Stimulated activated CD8-positive, alpha-beta memory T cell treated with anti-CD3 and anti-CD28 coated beads, Interleukin-12 subunit alpha, Interleukin-12 subunit beta, amount 100 ng/mL, for 4 hours (primary cell): ENCODE results near the gene FNDC4.
A peak's percentile ranks its signal among the peaks of the same experiment; 100 is the strongest.

Source experiments
- DNase-seq: peaks from one replicate; pipeline ENCODE4 v3.0.0-alpha.2; 2020; ENCODE audit warnings: low read depth

Gene FNDC4

GRCh38 chr2:27493948-27494283, 1.1 kb downstream of the FNDC4 start:
- DNase-seq = no peak

- no peak for DNase-seq
Observed at GRCh38 chr2:27492557-27492956, 2.4 kb downstream of the FNDC4 start.

GRCh38 chr2:27489498-27490397, 5.3 kb downstream of the FNDC4 start, which contains the start of gene IFT172:
Gene IFT172 (minus strand): TSS chr2:27489743. CDS start chr2:27489653, 90 bp downstream.
- peak; percentile 96 for DNase-seq

DNA sequence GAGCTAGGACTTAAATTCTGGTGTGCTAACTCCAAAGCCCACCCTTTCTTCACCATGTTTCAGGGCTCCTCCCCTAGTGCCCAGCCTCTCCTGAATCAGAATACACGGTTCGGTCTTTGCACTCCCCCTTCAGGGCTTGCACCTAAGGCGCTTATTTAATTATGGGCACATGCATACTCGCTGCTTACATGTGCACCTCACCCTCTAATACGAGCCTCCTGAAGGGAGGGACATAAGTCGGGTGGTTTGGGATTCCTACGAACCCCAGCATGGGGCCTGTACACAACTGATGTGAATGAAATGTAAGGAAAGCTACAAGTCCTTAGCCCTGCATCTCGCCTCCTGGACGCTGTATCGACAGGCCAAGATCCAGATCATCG, 5.9 kb downstream of the FNDC4 start:
- no peak for DNase-seq

DNA sequence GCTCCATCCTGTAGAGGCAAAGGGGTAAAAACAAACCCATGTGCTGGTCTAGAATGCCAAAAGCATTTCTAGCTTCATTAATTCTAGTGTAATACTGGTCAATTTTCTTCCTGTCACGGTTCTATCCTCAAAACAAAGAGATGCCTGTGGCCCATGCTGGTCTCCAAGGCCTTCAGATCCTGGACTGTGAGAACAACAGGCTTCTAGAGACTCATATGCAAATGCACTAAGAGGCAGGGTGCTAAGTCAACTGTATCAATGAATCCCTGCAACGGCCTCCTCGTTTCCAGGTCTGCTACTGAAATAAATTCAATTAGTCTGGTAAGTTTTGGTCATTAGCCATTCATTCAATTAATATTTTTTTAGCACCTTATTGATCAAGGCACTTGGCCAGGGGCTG, 9.5 kb downstream of the FNDC4 start:
- no peak for DNase-seq

GRCh38 chr2:27471961-27472360, 23.0 kb downstream of the FNDC4 start:
- no peak for DNase-seq

GRCh38 chr2:27464443-27464842, 30.6 kb downstream of the FNDC4 start:
- DNase-seq = no peak

GRCh38 chr2:27461118-27461517, 33.9 kb downstream of the FNDC4 start:
- no peak for DNase-seq

GRCh38 chr2:27453968-27454367, 41.0 kb downstream of the FNDC4 start:
- no peak for DNase-seq

DNA sequence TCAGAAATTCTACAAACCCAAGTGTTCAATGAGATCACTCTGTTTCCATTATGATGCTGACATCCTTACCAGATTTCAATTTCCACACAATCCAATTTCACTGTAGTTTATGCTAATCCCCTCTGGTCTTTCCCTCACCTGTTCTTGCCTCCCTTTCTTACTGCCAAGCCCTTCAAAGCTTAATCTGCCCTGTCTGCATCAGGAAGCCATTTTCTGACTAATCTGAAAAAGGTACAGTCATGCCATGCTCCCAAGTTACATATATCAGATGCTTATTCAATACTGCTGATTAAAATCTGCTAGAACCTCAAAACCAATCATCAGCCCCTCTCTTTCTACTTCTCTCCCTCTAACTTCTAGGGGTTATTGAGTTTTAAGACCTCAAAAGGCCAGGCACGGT, 43.9 kb downstream of the FNDC4 start:
- no peak for DNase-seq

DNA sequence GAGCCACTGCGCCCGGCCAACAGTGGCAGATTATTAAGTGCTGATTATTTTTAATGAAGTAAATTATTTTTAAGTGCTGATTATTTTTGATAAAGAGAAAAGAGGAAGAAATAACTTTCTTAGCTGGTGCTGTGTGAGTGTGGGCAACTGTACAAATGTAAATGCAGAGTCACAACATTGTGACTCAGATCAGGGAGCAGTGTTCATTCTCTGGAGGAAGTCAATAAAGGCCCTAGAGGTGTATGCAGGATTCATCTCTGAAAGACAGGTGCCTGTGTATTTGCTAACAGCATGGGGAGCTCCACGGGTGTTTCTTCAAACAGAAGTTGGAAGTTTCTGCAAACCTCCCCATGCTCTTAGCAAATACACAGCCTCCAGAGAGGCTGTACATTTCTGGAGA, 46.6 kb downstream of the FNDC4 start:
- no peak for DNase-seq

GRCh38 chr2:27446057-27446456, 48.9 kb downstream of the FNDC4 start:
- no peak for DNase-seq

DNA sequence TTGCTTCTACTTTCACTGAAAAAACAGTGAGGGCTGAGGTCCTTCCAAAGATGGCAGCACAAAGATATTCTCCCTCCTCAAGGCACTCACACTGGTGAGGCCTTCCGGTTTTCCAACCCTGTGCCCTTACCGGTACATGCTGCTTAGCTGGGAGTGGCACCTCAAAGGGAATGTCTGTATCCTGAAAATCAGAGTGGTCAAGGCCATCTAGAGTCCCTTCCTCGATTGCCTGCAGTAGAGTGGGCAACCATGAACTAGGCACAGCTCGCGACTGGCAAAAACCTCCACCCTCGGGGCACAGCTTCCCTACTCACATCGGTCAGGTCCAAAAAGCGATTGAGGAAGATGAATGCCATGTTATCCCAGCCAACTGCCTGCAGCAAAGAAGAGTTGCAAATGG, 49.4 kb downstream of the FNDC4 start:
- no peak for DNase-seq

- DNase-seq = no peak
Observed at GRCh38 chr2:27445155-27445554, 49.8 kb downstream of the FNDC4 start.

DNA sequence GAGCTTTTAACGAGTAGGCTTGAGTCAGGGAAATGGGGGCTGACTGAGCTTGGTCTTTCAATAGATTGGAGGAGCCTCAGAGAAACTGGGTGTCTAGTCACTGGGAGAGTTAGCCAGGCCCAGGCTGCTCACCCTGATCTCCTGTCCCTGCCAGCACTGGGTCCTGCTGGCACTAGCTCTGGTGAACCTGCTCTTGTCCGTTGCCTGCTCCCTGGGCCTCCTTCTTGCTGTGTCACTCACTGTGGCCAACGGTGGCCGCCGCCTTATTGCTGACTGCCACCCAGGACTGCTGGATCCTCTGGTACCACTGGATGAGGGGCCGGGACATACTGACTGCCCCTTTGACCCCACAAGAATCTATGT, 52.1 kb downstream of the FNDC4 start:
- DNase-seq = no peak

DNA sequence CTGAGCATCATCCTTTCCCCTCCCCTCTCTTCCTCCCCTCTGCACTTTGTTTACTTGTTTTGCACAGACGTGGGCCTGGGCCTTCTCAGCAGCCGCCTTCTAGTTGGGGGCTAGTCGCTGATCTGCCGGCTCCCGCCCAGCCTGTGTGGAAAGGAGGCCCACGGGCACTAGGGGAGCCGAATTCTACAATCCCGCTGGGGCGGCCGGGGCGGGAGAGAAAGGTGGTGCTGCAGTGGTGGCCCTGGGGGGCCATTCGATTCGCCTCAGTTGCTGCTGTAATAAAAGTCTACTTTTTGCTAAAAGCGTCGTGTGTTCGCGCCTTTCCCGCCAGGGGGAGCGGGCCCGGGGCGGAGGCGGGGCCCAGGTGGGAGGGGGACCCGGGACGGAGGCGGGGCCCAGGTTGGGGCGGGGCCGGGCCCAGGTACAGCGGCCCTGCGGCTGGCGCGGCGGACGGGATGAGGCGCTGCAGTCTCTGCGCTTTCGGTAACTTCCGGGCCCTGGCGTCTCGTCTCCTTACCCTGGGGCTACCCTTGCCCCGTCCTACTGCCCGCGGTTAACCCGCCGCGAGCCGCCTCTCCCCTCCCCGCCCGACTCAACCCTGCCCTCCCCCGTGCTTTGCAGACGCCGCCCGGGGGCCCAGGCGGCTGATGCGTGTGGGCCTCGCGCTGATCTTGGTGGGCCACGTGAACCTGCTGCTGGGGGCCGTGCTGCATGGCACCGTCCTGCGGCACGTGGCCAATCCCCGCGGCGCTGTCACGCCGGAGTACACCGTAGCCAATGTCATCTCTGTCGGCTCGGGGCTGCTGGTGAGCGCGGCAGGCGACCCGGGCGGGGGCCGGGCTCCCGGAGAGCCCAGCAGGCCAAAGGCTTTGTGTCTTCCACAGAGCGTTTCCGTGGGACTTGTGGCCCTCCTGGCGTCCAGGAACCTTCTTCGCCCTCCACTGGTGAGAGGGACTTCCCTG, 52.8 kb downstream of the FNDC4 start, which contains the start of gene KRTCAP3:
Gene KRTCAP3 (plus strand): TSS at position 424 of the 962 bp plus-strand sequence. CDS start 32 bp downstream, at position 456.
- peak; percentile 17 for DNase-seq
